GM10847 (cell line): ENCODE results near the gene ANKDD1A.
A peak's percentile ranks its signal among the peaks of the same experiment; 100 is the strongest.

Experiments used
- POLR2A ChIP-seq: IDR thresholded peaks from 2 replicates; pipeline ENCODE4 v1.6.1; 2011; ENCODE audit not compliant: insufficient read length; ENCODE audit errors: extremely low read depth

Gene ANKDD1A

DNA sequence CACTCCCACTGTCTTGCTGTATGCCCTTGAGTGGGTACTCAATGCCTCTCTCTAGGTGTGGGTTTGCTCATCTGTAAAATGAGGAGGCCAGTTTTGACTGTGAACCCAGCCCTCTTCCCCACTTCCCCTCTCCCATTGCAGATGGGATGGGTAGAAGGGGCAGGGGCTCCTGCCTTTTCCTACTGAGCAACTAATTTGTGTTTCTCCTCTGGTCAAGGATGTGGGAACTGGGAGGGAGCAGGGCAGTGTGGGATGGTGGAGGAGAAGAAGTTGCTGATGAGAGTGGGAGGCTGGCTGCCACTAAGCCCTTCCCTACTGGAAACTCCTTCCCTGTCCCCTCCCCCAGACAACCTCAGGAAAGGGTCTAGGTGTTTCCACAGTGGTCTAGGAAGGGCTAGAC is 20.1 kb upstream of the ANKDD1A start:
- TF ChIP-seq POLR2A, result no peak

DNA sequence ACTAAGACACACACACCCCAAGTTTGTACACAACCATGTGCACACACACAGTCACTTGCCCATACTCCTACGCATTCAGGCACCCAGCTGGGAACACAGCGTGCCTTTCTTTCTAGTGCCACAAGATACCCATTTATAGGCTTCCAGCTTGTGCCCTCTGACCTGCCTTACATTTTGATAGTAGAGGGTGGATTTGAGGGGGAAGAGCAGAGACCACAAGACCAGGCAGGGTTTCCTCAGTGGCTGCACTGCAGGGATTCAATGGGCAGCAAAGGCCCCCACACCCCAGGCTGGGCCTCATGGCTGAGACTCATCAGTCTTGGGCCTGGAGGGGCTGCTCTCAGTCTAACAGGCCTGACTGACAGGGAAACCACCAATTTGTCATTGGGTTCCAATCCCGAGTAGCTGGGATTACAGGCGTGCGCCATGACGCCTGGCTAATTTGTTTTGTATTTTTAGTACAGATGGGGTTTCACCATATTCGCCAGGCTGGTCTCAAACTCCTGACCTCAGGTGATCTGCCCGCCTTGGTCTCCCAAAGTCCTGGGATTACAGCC is 18.8 kb upstream of the ANKDD1A start:
- TF ChIP-seq POLR2A, result no peak

DNA sequence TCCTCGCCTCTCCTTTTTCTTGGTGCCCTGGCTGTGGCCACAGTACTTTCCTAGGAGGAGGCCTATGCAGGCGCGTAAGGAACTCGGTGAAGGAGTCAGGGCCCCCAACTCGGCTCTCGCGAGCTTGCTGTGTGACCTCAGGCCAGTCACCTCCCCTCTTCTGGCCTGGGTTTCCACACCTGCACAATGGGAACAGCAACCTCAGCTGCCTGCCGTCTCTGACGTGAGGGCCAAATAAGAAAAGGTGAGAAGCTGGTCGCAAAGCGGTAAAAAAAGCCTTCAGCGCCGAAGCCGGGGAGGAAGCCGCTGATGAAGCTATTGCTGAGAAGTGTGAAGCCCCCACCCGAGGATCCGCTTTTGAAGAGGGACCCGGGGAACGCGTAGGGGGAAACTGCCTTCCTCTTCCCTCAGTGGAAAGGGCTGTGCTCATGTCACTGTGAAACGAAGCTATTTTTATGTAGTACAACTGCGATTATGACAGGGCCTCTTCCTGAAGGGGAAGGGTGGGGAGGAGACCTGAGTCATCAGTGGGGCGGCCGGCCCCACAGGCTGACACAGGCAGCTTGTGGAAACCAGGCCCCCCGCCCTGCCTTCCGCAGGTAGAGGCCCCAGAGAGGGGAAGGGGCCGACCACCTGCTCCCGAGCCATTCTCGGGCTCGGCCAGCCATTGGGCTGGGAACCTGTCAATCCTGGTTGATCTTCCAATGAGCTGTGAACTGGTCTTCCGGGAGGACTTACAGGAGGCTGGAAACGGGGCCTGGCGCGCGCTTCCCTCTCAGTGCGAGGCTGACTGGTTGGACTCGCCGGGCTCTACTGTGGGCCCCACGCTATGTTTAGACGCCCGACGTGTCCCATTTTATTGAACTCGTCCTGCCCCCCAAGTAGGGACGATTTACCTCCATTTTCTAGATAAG is 18.0 kb upstream of the ANKDD1A start:
- TF ChIP-seq POLR2A, result peak; percentile 72

- peak; percentile 78 for TF ChIP-seq POLR2A
These were observed 17.2 kb upstream of the ANKDD1A start for GRCh38 chr15:64894395-64895056.

- TF ChIP-seq POLR2A, result peak; percentile 1
These were observed 16.2 kb upstream of the ANKDD1A start for GRCh38 chr15:64895285-64896065.

DNA sequence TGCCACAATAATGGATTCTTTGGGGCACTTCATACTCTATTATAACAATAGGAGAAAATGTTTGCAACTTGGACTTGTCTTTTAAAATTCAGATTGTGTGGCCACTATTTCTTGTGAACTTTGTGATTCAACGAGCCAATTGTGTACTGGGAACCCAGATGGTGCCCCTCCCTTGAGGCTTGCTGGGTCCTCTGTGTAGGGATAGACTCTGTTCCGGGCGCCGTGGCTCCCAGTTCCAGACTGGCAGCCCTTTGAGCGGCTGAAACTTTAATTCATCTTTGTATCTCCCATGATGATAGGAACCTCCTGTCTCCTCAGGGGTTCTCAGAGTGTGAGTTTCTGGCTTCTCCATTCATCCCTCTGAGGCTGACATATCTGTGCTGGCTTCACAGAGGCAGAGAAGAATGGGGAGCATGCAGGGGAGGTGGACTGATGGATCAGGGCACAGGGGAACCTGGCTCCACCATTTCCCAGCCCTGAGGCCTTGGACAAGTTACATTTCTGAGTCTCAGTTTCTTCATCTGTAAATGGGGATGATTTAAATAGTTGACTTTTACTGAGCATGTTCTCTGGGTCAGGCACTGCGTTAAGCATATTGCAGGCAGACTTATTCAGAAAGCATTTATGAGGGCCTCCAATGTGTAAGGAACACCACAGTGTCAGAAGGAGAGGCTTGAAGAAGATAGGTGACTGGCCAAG is 15.2 kb upstream of the ANKDD1A start:
- TF ChIP-seq POLR2A, result no peak

- TF ChIP-seq POLR2A, result no peak
These were observed 14.2 kb upstream of the ANKDD1A start for GRCh38 chr15:64897345-64897985.

DNA sequence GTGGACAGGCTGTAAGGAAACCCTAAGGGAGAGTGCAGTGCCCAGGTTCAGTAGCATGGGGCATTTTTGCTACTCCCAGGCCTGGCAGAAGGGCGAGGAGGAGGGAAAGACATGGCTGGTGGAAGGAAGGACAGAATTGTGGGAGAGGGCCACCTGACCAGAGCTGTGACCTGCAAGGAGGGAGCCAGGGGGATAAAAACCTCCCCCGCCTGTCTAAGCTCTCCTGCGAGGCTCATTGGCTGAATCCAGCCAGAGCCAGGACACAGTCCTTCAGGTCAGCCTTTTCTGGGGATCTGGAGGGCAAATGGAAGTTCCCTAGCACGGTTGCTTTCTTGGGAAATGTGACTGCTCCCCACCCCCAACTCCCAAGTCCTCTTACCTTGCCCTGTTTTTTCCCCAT is 13.3 kb upstream of the ANKDD1A start:
- no peak for TF ChIP-seq POLR2A

- TF ChIP-seq POLR2A, result no peak
These were observed 10.6 kb upstream of the ANKDD1A start for GRCh38 chr15:64901141-64901540.

DNA sequence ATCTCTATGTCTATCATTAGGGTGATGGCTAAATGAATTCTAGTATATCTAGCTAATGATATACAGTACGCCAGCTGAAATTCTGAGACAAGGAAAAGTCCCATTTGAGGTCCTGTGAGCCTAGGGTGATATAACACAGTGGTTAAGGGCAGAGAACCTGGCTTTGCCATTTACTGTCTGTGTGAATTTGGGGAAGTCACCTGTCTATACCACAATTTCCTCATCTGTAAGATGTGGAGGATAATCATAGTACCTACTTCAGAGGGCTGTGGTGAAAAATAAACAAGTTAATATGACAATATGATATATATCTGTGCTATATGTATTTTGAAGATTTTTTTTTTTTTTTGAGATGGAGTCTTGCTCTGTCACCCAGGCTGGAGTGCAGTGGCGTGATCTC is 9.8 kb upstream of the ANKDD1A start:
- no peak for TF ChIP-seq POLR2A

- no peak for TF ChIP-seq POLR2A
These were observed 8.8 kb upstream of the ANKDD1A start for GRCh38 chr15:64902863-64903262.

DNA sequence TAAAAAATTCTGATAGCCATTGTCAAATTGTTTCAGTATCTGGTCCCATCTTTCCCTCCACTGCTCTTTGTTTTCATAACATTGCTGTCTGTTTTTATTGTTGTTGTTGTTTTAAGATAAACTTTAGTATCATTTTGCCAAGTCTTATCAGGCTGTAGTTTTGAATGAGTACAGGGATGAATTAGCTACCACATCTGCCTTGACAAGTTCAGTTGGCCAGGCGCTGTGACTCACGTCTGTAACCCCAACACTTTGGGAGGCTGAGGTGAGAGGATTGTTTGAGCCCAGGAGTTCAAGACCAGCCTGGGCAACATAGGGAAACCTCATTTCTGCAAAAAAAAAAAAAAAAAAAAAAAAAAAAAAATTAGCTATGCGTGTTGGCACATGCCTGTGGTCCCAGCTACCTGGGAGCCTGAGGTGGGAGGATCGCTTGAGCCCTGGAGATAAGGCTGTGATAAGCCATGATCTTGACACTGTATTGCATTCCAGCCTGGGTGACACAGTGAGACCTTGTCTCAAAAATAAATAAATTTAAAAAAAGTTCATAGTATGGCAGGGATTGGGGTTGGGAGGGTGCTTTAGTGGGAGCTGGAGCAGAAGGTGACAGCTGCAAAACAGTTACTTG is 8.3 kb upstream of the ANKDD1A start:
- no peak for TF ChIP-seq POLR2A

GRCh38 chr15:64904189-64904588 is 7.5 kb upstream of the ANKDD1A start:
- no peak for TF ChIP-seq POLR2A

DNA sequence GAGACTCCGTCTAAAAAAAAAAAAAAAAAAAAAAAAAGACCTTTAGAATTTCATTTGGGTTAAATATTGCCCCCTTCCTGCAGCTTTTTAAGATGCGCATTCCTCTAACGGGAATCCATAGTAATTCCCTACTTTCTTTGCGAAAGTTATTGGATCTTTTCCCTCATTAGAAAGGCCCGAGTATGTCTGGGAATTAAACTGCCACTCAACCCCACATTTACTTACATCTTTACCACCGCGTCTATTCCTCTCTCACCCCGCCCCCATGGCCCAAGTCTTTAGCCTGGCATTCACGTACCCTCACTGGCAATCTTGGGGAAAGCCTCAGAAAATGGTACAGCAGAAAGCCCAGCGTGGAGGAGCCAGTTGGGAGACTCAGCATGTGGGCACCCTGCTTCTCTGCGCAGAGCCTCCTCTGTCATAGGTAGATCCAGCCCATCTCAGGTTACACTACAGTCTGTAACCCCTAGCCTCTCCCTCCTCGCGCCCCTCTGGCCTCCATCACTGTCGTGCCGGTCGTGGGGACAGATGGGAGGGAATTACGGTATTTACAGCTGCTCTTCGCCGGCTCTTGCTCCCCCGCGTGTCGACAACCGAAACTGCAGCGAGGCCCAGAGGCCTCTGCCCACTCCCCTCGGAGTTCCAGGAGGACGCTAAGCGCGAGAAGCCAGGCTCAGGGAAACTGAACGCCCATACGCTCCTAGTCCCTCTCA is 6.4 kb upstream of the ANKDD1A start:
- TF ChIP-seq POLR2A, result no peak

DNA sequence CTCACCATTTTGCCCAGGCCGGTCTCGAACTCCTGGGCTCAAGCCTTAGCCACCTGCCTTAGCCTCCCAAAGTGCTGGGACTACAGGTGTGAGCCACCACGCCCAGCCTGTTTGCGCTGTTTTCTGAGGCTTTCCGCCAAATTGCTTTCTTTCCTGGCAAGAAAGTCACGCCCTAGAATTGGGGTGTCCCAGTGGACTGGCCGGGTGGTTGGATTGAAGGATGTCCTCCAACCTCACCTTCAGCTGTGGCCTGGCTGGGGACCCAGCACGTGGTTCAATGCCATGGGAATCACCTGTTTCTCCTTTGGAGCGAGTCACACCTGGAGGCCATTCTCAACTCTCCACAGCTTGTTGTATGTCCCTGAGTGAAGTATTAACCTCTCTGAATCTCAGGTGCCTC is 5.8 kb upstream of the ANKDD1A start:
- no peak for TF ChIP-seq POLR2A
